Smooth muscle cell (in vitro differentiated cells): ENCODE results near the gene PACC1. TPM values are rescaled to one million over a fixed set of nuclear protein-coding genes. Genes with fewer than 3 reads are reported as not detected.

ENCODE experiments used
- DNase-seq: peaks from one replicate; lab custom pipeline; 2025; ENCODE audit not compliant: unreplicated experiment; lab: John Stamatoyannopoulos, UW
- H2AFZ ChIP-seq: fragments of 200-600 bp; sonication (generic); 2 replicates; pipeline ENCODE4 v1.6.0; 2016; ENCODE audit warnings: antibody characterized with exemption, low read depth, mild to moderate bottlenecking
- H3F3A ChIP-seq: fragments of 200-600 bp; sonication (generic); 2 replicates; pipeline ENCODE4 v1.6.0; 2017; ENCODE audit warnings: antibody characterized with exemption, low read depth
- H3K27ac ChIP-seq: fragments of 200-600 bp; sonication (generic); 2 replicates; pipeline ENCODE4 v1.5.1; 2016; ENCODE audit warnings: low read depth, mild to moderate bottlenecking
- H3K27me3 ChIP-seq: fragments of 200-600 bp; sonication (generic); 2 replicates; pipeline ENCODE4 v1.6.1; 2016; ENCODE audit warnings: low read depth, mild to moderate bottlenecking
- H3K36me3 ChIP-seq: fragments of 200-600 bp; sonication (generic); 2 replicates; pipeline ENCODE4 v1.5.1; 2016; ENCODE audit warnings: low read depth
- H3K4me1 ChIP-seq: fragments of 200-600 bp; sonication (generic); 2 replicates; pipeline ENCODE4 v1.5.1; 2016; ENCODE audit warnings: low read depth
- H3K4me2 ChIP-seq: fragments of 200-600 bp; sonication (generic); 2 replicates; pipeline ENCODE4 v1.6.0; 2016; ENCODE audit warnings: mild to moderate bottlenecking
- H3K4me3 ChIP-seq: fragments of 200-600 bp; sonication (generic); 2 replicates; pipeline ENCODE4 v1.5.1; 2016; ENCODE audit warnings: mild to moderate bottlenecking
- H3K79me2 ChIP-seq: fragments of 200-600 bp; sonication (generic); 2 replicates; pipeline ENCODE4 v1.6.0; 2016; ENCODE audit warnings: low read depth, mild to moderate bottlenecking
- H3K9ac ChIP-seq: fragments of 200-600 bp; sonication (generic); 2 replicates; pipeline ENCODE4 v1.6.0; 2016; ENCODE audit warnings: low read depth
- H3K9me3 ChIP-seq: fragments of 200-600 bp; sonication (generic); replicated peaks from 2 replicates; pipeline ENCODE4 v1.5.1; 2016; ENCODE audit warnings: low read depth
- H4K20me1 ChIP-seq: fragments of 200-600 bp; sonication (generic); 2 replicates; pipeline ENCODE4 v1.6.0; 2016; ENCODE audit warnings: low read depth
- CTCF ChIP-seq: fragments of 200-600 bp; sonication (generic); IDR thresholded peaks from 2 replicates; pipeline ENCODE4 v1.5.1; 2017; ENCODE audit warnings: borderline replicate concordance, mild to moderate bottlenecking, antibody characterized with exemption; ENCODE audit not compliant: insufficient read depth, poor library complexity, severe bottlenecking
- WGBS: methylation state at CpG from one replicate; pipeline ENCODE4 v1.1.7; 2016; ENCODE audit warnings: low lambda C conversion rate; 5-methylcytosine and 5-hydroxymethylcytosine counted together
- polyA plus RNA-seq: library from polyadenylated mRNA; unstranded; fragments of >200 nt; fragmentation: Nextera tagmentation; extraction: Ambion mirVana; gene quantifications from 2 replicates; pipeline ENCODE4 v1.2.1, GENCODE V29; 2016
- total RNA-seq: library from RNA; depleted of rRNA; stranded (reverse); fragments of >200 nt; gene quantifications from 2 replicates; pipeline ENCODE4 v1.2.3, GENCODE V29; 2014

Gene PACC1
- total and polyA plus RNA-seq, 2 experiments from 2014 or later, result 8.5 to 8.8 TPM

GRCh38 chr1:212341090-212341489 lies 73.6 kb downstream of the PACC1 start:
- no peaks in the 10 kb centered on the region for H3K4me1 ChIP-seq
- no peak overlapping the region for H3K9ac ChIP-seq
- H3K79me2 ChIP-seq, result no peaks in the 10 kb centered on the region
- H3K9me3 ChIP-seq, result no peaks in the 10 kb centered on the region
- no peaks in the 10 kb centered on the region for H4K20me1 ChIP-seq
- no peak overlapping the region for H3K4me2 ChIP-seq
- H3K4me3 ChIP-seq, result no peak overlapping the region
- H3K36me3 ChIP-seq, result no peaks in the 10 kb centered on the region
- no peaks in the 10 kb centered on the region for H3K27me3 ChIP-seq
- no peak overlapping the region for H3K27ac ChIP-seq
- H3F3A ChIP-seq, result no peaks in the 10 kb centered on the region
- H2AFZ ChIP-seq, result no peak overlapping the region
- no peak for DNase-seq
- TF ChIP-seq CTCF, result no peak
- WGBS, result 85% methylated on average over 1 of the region's 1 CpG

- no peak overlapping the region for H3K9ac ChIP-seq
- DNase-seq, result no peak
- H3K4me3 ChIP-seq, result no peak overlapping the region
- TF ChIP-seq CTCF, result no peak
- H3K36me3 ChIP-seq, result peaks cover 5% of the 10 kb centered on the region
- no peaks in the 10 kb centered on the region for H3F3A ChIP-seq
- no peaks in the 10 kb centered on the region for H3K4me1 ChIP-seq
- H3K27me3 ChIP-seq, result no peaks in the 10 kb centered on the region
- WGBS, result 95% methylated on average over 2 of the region's 2 CpGs
- no peak overlapping the region for H2AFZ ChIP-seq
- H4K20me1 ChIP-seq, result no peaks in the 10 kb centered on the region
- no peak overlapping the region for H3K27ac ChIP-seq
- no peak overlapping the region for H3K4me2 ChIP-seq
- no peaks in the 10 kb centered on the region for H3K9me3 ChIP-seq
- no peaks in the 10 kb centered on the region for H3K79me2 ChIP-seq
These were observed 85.6 kb downstream of the PACC1 start for GRCh38 chr1:212329105-212329504.

GRCh38 chr1:212328248-212328647 lies 86.4 kb downstream of the PACC1 start:
- TF ChIP-seq CTCF, result no peak
- Histone ChIP-seq H3K36me3 (peaks cover 2% of the 10 kb centered on the region), H3K79me2 (peaks cover 4% of the 10 kb centered on the region), H3K4me2 (no peak overlapping the region), H3K4me3 (no peak overlapping the region), H4K20me1 (peaks cover 5% of the 10 kb centered on the region), H3F3A (no peaks in the 10 kb centered on the region), H3K4me1 (no peaks in the 10 kb centered on the region), H3K9ac (no peak overlapping the region), H2AFZ (no peak overlapping the region), H3K9me3 (no peaks in the 10 kb centered on the region), H3K27ac (no peak overlapping the region), H3K27me3 (no peaks in the 10 kb centered on the region)
- 91% methylated on average over 4 of the region's 4 CpGs for WGBS
- no peak for DNase-seq

- Histone ChIP-seq H4K20me1 (peaks cover 11% of the 10 kb centered on the region), H3K4me2 (no peak overlapping the region), H3K36me3 (no peaks in the 10 kb centered on the region), H2AFZ (no peak overlapping the region), H3K27me3 (no peaks in the 10 kb centered on the region), H3K4me3 (no peak overlapping the region), H3K9me3 (no peaks in the 10 kb centered on the region), H3K79me2 (peaks cover 8% of the 10 kb centered on the region), H3K9ac (no peak overlapping the region), H3K4me1 (no peaks in the 10 kb centered on the region), H3K27ac (no peak overlapping the region), H3F3A (no peaks in the 10 kb centered on the region)
- TF ChIP-seq CTCF, result no peak
- WGBS, result 88% methylated on average over 3 of the region's 3 CpGs
- DNase-seq, result no peak
These were observed 88.1 kb downstream of the PACC1 start for GRCh38 chr1:212326541-212326940.
